CD4-positive, alpha-beta T cell treated with Interleukin-6 for 4 hours (primary cell): ENCODE data around the gene ZFHX3.

Experiments
- DNase-seq: peaks from one replicate; pipeline ENCODE4 v3.0.0-alpha.2; 2020; ENCODE audit warnings: mixed read lengths

Gene ZFHX3

GRCh38 chr16:73056448-73056847 is 8.5 kb upstream of the ZFHX3 start:
- DNase-seq: no peak

DNA sequence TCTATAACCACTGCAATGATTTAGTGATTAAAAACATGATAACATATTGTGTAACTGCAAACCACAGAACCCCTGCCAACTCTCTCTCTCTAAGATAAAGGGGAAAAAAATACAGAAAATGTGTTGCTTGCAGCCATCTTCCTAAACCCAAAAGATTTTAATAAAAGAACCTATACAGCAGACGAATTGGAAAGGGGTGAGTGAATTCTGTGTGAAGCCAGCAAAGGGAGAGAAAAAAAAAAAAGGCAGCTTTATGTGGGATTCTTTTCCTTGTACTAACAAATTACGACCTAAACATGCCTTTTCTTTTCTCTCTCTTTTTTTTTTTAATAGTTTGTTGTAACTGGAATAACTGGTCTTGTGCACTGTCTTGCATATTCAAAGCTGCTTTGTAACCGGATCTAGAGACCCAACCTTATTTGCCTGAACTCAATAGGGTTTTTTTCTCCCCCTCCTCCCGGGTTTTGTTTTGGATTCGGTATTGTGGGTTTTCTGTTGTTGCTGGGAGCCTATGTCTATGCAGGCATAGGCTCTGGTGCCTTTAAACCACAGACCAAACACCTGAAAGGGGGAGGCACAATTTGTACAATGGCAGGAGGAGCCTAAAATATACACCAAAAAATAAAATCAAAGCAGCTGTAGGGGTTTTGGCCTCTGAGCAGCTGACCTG is 7.0 kb upstream of the ZFHX3 start:
- DNase-seq: no peak

- no peak for DNase-seq
These were observed 6.5 kb upstream of the ZFHX3 start for GRCh38 chr16:73054498-73054812.

GRCh38 chr16:73054125-73054484 is 6.2 kb upstream of the ZFHX3 start:
- DNase-seq: no peak

GRCh38 chr16:73053364-73054124 is 5.6 kb upstream of the ZFHX3 start:
- no peak for DNase-seq

DNA sequence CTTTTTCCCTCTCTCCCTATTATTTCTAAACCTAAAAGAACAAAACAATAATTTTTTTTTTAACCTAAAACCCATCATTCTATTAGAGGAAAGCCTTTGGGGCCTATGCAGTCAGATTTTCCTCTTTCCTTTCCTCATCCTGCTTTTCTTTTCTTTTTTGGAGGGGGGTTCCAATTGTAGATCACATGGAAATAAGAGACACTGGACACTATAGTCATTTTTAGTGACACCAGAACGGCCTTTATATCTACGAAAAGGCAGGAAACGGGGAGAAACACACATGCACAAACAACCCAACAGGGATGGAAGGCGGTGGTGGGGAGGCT is 5.1 kb upstream of the ZFHX3 start:
- no peak for DNase-seq

DNA sequence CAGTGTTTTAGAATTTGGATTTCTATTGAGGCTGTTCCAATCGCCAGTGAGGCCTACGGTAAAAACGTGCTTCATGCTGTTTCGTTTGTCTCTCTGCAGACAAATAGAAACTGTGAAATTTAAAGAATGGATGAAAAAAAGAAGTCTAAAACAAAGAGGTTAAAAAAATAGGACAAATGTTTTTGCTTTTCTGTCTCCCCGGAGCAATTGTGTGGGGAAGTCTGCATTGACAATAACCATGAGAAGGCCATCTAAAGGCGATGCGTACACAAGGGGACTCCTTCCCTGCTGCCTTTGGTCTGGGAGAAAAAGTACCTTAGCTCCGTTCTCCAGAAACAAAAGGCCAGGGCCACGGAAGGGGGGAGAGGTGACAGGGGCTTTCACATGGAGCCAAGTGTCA is 4.6 kb upstream of the ZFHX3 start:
- DNase-seq: no peak

- no peak for DNase-seq
These were observed 4.0 kb upstream of the ZFHX3 start for GRCh38 chr16:73051961-73052360.

- DNase-seq: no peak
These were observed 3.3 kb upstream of the ZFHX3 start for GRCh38 chr16:73051226-73051625.

DNA sequence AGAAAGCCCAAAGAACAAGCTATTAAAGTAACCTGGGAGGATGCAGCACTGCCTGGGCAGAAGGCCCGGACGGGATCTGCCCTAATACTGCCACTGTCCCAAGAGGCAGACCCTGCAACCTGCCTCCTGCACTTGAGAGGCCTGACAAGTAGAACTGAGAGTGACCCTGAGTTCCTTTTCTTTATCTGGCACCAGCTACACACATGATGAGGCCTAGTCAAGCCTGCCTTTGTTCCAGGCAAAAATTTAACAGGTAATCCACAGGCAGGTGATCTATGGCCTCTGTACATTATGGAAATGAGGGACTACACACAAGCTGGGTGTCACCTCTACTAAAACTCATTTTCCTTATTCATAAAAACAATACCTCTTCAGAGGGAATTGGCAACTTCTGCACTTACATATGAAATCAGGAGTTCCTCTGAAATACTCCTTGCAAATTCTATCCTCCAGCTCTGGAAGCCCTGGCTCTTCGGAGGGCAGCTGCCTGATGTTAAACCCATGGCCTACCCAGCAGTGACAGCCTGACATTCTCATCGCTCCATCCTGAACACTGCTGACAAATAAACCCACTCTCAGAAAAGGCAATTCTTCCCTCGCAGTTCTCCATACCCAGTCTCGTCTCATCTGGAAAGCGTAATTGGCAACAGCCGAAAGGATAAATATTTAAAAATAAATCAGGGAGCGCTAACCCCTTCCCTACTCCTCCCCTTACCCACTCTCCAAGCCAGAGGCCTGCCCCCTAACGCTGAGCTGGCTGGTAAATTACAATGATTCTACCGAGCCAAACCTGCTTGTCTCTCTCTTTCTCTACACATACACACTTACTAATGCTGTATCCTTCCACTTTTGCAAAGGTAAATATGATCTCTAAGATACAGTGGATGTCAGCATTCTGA is 2.5 kb upstream of the ZFHX3 start:
- no peak for DNase-seq

DNA sequence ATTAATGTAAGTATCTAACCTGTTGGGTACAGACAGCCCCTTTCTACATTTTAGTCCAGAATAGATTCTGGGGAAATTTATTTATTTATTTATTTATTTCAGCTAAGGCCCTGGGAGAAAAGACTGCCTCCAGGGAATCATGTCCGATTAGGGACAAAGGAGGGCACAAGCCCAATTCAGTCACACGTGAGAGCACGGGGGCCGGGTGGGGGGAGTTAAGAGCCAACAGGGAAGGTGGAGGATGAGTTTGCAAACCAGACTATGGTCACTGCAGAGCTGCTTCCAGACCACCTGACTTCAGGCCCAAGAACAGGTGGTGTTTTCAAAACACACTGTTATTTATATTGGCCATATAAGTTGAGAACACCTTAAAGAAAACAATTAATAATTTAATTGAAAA is 1.6 kb upstream of the ZFHX3 start:
- DNase-seq: no peak

GRCh38 chr16:73049091-73049490 is 1.2 kb upstream of the ZFHX3 start:
- no peak for DNase-seq

GRCh38 chr16:73048292-73049080 is 558 bp upstream of the ZFHX3 start:
- DNase-seq: no peak

- DNase-seq: no peak
These were observed 750 bp downstream of the ZFHX3 start for GRCh38 chr16:73047221-73047535.

DNA sequence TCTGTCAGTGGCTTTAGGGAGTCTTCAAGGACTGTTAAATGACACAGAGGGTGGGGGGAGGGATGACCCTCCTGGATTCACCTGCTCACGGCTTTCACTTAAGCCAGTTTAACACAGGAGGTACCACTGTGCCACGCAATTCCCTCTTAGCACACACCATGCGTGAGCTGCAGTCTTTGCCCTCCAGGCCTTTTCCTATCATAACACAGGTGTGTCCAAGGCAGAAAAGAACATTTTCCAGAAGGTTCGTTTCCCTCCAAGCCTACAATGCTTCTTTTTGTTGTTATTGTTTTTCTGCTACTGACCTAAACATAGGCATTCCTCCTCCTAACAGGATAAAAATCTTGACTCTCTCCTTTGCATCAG is 1.1 kb downstream of the ZFHX3 start:
- DNase-seq: no peak

- no peak for DNase-seq
These were observed 1.6 kb downstream of the ZFHX3 start for GRCh38 chr16:73046202-73046848.

GRCh38 chr16:73043828-73044467 is 4.0 kb downstream of the ZFHX3 start:
- no peak for DNase-seq

DNA sequence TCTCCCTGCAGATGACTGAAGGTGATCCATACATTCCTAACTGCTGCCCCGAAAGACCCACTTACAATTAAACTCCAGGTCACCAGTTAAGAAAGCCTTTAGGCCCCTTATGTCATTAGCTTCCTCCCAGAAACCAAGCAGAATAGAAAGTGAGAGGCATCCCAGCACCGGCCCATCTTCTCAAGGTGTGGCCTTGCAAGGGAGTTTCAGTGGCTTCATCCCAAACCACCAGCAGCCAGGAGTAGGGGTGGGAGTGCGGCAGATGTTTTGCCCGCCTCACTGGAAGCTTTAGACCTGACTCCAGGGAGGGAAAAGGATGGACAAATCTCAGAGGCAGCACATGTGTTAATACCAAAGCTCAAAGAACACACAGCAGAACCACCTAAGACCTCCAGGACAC is 5.1 kb downstream of the ZFHX3 start:
- DNase-seq: no peak

GRCh38 chr16:73041676-73042075 is 6.3 kb downstream of the ZFHX3 start:
- no peak for DNase-seq

GRCh38 chr16:73040735-73041402 is 7.1 kb downstream of the ZFHX3 start:
- DNase-seq: no peak

- DNase-seq: no peak
These were observed 7.8 kb downstream of the ZFHX3 start for GRCh38 chr16:73040136-73040535.
